Activated T-helper 9 cell treated with anti-CD3 and anti-CD28 coated beads, Interleukin-2, amount 50 U/mL, for 16 hours (primary cell): ENCODE measurements around the gene ZNF609.
"Not testable (repeated sequence)": the region's sequence is repeated elsewhere in the genome, so short reads cannot be mapped to it uniquely, and the experiment has no call there.

Experiments
- DNase-seq: peaks from one replicate; pipeline ENCODE4 v3.0.0-alpha.2; 2020; ENCODE audit warnings: low read depth

ZNF609 gene

DNA sequence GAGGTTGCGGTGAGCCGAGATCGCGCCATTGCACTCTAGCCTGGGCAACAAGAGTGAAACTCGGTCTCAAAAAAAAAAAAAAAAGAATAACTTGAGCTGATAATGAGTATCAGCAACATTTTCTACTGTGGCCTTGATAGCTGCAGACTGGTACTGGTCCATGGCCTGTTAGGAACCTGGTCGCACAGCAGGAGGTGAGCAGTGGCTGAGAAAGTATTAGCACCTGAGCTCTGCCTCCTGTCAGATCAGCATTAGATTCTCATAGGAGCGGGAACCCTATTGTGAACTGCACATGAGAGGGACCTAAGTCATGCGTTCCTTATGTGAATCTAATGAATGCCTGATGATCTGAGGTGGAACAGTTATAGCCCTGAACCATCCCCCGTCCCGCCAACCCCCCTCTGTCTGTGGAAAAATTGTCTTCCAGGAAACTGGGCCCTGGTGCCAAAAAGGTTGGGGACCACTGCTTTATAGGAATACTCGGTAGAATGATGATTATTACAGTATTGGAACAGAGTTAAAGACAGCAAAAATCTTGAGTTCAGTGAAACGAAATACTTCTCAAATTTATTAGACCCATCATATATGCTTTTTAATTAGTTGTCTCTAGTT is 126.0 kb downstream of the ZNF609 start:
- DNase-seq = no peak

DNA sequence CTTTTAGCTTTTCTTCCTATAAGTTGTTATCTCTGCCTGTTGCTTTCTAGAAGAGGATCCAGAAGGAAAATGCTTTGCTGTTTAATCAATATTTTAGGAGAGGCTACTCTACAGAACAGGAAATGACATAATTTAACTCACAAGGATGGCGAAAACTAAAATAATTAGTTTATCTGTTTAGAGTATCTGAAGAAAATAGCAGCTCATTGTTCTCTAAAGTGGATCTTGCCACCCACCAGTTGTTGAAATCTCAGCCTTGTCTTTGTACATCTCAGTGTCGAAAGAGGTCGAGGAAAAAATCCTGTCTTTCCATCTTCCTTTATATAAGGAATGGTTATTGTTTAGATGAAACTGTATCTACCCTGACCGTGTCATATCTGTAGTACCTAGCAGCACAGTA is 126.6 kb downstream of the ZNF609 start:
- DNase-seq = no peak

GRCh38 chr15:64589435-64590084 is 129.2 kb downstream of the ZNF609 start:
- no peak for DNase-seq

- not testable (repeated sequence) for DNase-seq
These were observed 132.5 kb downstream of the ZNF609 start for GRCh38 chr15:64592845-64593244.

DNA sequence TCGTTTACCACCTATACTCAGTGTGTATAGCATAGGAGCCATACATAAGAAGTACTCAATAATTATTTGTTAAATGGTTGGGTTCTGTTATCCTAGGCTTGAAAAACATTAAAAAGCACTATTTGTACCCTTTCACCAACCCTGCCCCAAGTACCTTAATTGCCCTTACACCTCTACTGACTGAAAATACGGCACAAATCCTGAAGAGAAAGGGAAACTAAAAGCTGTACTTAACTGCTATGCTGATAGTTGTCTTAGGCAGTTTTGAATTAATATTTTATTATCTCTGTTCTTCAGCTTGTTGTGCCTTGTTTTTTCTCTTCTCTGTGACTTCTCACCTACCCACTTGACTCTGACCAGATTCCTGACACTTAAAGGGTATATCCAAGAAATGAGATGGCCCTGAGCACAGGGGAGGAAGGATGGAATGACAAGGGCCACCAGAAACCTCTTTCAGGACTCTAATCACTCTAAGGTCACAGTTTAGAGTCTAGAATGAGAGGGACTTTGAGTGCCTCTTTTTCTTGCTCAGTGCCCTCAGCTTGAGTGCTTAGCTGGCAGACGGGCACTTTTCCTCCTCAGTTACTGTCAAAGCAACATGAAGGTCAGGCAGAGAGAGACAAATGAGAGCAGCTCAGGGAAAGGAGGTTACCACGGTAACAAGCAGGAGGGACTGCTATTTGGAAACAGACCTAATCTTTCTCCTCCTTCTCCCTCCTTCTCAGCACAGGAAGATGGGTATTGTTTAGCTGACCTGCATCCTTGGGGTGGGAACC is 136.5 kb downstream of the ZNF609 start:
- no peak for DNase-seq

DNA sequence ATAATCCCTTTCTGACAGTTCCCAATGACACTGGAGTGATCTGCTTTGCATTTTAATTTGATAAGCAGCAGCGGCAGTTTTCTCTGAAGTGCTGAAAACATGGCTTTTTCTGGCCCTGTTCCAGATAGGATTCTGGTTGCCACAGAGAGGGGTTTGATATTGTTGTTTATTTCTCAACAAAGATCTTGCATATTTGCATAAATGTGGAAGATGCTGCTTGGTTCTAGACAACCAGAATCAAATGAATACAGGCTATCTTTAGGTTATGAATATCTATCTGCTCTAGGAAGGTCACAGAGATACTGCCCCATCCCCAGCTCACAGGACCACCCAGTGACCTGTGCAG is 137.1 kb downstream of the ZNF609 start:
- no peak for DNase-seq

- DNase-seq = no peak
These were observed 138.8 kb downstream of the ZNF609 start for GRCh38 chr15:64599226-64599625.

DNA sequence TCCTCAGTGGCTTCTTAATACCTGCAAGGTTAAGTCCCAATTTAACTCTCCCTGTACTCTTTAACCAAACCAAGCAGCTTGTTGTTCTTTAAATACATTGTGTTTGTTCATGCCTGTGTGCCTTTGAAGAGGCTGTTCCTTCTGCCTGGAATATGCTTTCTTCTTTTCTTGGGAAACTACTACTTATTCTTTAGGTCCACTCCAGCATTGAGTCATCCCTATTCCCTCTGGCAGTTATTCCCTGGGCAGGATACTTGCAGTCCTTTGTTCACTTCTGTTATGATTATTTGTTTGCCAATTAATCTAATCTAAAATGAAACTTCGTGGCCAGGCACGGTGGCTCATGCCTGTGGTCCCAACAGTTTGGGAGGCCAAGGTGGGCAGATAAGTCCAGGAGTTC is 139.3 kb downstream of the ZNF609 start:
- no peak for DNase-seq

- no peak for DNase-seq
These were observed 140.4 kb downstream of the ZNF609 start for GRCh38 chr15:64600794-64601193.

GRCh38 chr15:64604319-64604718 is 143.9 kb downstream of the ZNF609 start:
- DNase-seq = no peak

DNA sequence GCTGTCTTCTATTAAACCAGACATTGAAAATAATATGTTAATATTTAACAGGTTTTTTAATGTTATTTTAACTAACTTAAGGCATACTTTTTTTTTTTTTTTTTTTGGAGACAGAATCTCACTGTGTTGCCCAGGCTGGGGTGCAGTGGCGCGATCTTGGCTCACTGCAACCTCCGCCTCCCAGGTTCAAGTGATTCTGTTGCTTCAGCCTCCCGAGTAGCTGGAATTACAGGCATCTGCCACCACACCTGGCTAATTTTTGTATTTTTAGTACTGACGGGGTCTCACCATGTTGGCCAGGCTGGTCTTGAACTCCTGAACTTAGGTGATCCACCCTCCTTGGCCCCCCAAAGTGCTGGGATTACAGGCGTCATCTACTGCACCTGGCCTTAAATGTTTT is 147.0 kb downstream of the ZNF609 start:
- DNase-seq = not testable (repeated sequence)

GRCh38 chr15:64610257-64610919 is 150.0 kb downstream of the ZNF609 start:
- DNase-seq = no peak

GRCh38 chr15:64611085-64611725 is 150.8 kb downstream of the ZNF609 start:
- no peak for DNase-seq

DNA sequence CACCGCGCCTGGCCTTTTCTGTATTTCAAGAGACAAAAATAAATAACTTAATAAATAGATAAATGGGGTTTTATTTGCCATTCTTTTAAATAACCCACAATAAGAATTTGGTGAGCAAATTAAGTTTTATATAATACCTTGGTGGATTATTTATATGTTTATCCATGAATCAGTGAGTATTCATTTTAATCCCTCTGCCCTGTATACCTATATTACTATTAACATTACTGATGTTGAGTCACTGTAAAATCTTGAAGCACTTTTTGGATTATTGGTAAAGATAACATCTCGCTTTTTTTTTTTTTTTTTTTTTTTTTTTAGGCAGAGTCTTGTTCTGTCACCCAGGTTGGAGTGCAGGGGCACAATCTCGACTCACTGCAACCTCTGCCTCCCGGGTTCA is 154.1 kb downstream of the ZNF609 start:
- no peak for DNase-seq

DNA sequence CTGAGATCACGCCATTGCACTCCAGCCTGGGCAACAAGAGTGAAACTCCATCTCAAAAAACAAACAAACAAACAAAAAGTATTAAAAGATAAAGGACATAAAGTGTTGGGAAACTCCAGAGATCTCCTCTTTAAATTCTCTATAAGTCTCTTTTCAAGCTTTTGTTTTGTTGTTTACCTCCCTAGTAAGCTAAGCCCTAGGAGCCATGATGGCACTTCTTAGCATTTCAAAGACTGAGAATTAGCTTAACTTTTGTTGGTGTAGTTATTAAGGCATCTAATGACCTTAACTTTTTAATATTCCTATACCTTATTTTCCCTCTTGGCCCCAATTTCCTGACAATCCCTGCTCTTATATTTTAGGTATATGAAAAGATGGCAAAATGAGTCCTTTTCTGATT is 157.3 kb downstream of the ZNF609 start:
- DNase-seq = no peak

DNA sequence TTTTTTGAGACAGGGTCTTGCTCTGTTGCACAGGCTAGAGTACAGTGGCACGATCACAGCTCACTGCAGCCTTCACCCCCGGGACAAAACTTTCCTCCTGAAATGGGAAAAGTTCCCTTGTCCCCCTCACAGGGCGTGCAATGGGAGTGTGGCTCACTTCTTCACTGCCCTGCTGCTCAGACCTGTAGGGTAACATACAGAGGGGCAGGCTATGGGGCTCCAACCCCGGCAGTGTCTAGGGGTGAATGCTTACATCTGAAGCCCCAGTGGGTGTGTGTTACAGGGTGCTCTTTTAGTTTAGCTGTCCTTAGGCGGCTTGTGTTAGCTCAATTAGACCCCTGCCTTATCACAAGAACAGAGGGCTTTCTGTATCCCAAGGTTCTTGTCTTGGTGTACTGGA is 157.8 kb downstream of the ZNF609 start:
- no peak for DNase-seq

GRCh38 chr15:64618540-64618939 is 158.2 kb downstream of the ZNF609 start:
- no peak for DNase-seq

GRCh38 chr15:64619880-64620839 is 159.8 kb downstream of the ZNF609 start:
- DNase-seq = no peak

GRCh38 chr15:64621056-64621455 is 160.7 kb downstream of the ZNF609 start:
- DNase-seq = no peak

GRCh38 chr15:64622410-64623260 is 162.3 kb downstream of the ZNF609 start:
- peak; percentile 8 for DNase-seq
